Stimulated activated CD4-positive, alpha-beta T cell treated with anti-CD3 and anti-CD28 coated beads, Interleukin-2, amount 100 ng/mL, for 48 hours (primary cell): ENCODE measurements around the gene C16orf89.
"Not testable (repeated sequence)": the region's sequence is repeated elsewhere in the genome, so short reads cannot be mapped to it uniquely, and the experiment has no call there.

Experiments
- DNase-seq, 2 donors: peaks; one replicate each; pipeline ENCODE4 v3.0.0-alpha.2; 2020

Gene C16orf89

GRCh38 chr16:5065813-5066212, at the start of gene C16orf89:
TSS of gene C16orf89 (minus strand) at chr16:5065956. CDS start at chr16:5065908, 48 bp downstream.
- DNase-seq, result no peak

GRCh38 chr16:5110933-5111332, 45.2 kb upstream of the C16orf89 start:
- DNase-seq, result not testable (repeated sequence)

- DNase-seq, result no peak
Observed at GRCh38 chr16:5108505-5109158, 42.9 kb upstream of the C16orf89 start.

GRCh38 chr16:5105039-5105438, 39.3 kb upstream of the C16orf89 start:
- DNase-seq, result not testable (repeated sequence)

GRCh38 chr16:5103296-5104032, 37.7 kb upstream of the C16orf89 start:
- not testable (repeated sequence) for DNase-seq

- not testable (repeated sequence) for DNase-seq
Observed at GRCh38 chr16:5099174-5099573, 33.4 kb upstream of the C16orf89 start.

- peak; percentile 54 to 58 for DNase-seq
Observed at GRCh38 chr16:5098221-5099159, 32.7 kb upstream of the C16orf89 start.

- peak; percentile 90 to 93 for DNase-seq
Observed at GRCh38 chr16:5097470-5098220, 31.9 kb upstream of the C16orf89 start, which contains the start of gene EEF2KMT. TSS of gene EEF2KMT (minus strand) at chr16:5097795. CDS start at chr16:5097739, 56 bp downstream.

GRCh38 chr16:5097061-5097469, 31.3 kb upstream of the C16orf89 start:
- DNase-seq, result peak in 1 of 2 donors; percentile 34

GRCh38 chr16:5096437-5097060, 30.8 kb upstream of the C16orf89 start:
- not testable (repeated sequence) for DNase-seq

GRCh38 chr16:5095145-5095830, 29.5 kb upstream of the C16orf89 start:
- DNase-seq, result not testable (repeated sequence)

GRCh38 chr16:5093746-5094145, 28.0 kb upstream of the C16orf89 start:
- DNase-seq, result not testable (repeated sequence)

- not testable (repeated sequence) for DNase-seq
Observed at GRCh38 chr16:5093081-5093480, 27.3 kb upstream of the C16orf89 start.

- DNase-seq, result not testable (repeated sequence)
Observed at GRCh38 chr16:5090592-5090991, 24.8 kb upstream of the C16orf89 start.

- DNase-seq, result not testable (repeated sequence)
Observed at GRCh38 chr16:5089911-5090555, 24.3 kb upstream of the C16orf89 start.

GRCh38 chr16:5088936-5089335, 23.2 kb upstream of the C16orf89 start:
- not testable (repeated sequence) for DNase-seq

GRCh38 chr16:5088086-5088790, 22.5 kb upstream of the C16orf89 start:
- not testable (repeated sequence) for DNase-seq

- not testable (repeated sequence) for DNase-seq
Observed at GRCh38 chr16:5085716-5086115, 20.0 kb upstream of the C16orf89 start.

- DNase-seq, result peak; percentile 45 to 59
Observed at GRCh38 chr16:5084802-5085201, 19.0 kb upstream of the C16orf89 start.
